ENCODE data around the gene MRC1. TPM values are rescaled to one million over a fixed set of nuclear protein-coding genes. Genes with fewer than 3 reads are reported as not detected.

MRC1 gene
- total and polyA plus RNA-seq, 3 experiments from 2014 or later, result 1.4 TPM; not detected in 1

DNA sequence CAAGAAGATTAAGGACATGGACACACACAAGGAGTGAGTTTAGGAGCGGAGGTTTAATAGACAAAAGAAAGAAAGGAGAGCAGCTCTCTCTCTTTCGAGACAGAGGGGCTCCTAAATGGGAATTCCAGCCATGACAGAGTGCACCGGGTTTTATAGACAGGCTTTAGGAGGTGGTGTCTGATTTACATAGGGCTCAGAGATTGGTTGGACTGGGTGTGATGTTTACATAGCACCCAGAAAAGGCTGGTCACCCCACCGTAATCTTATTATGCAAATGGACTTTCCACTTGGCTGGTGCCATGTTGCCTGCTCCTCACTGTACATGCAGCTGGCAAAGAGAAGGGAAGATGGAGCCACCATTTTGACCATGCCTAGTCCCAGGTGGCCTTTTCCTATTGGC, 28.4 kb upstream of the MRC1 start:
- Histone ChIP-seq H3K36me3 (ENCODE audit: insufficient read depth, low read length) (no peaks in the 10 kb centered on the region), H3K4me3 (ENCODE audit: low read length) (no peak overlapping the region), H3K4me1 (ENCODE audit: insufficient read depth, low read length) (no peaks in the 10 kb centered on the region), H3K27ac (ENCODE audit: low read depth, low read length) (no peak overlapping the region), H3K27me3 (ENCODE audit: insufficient read depth, low read length, poor library complexity, severe bottlenecking) (no peaks in the 10 kb centered on the region), H3K9me3 (ENCODE audit: low read length) (no peaks in the 10 kb centered on the region)
- CTCF ChIA-PET, result no interaction called here
- POLR2A ChIA-PET, result no interaction called here
- H3K9me3 Mint-ChIP-seq, result no peaks in the 10 kb centered on the region
- no peak overlapping the region for H3K4me3 Mint-ChIP-seq
- no peak overlapping the region for H3K27ac Mint-ChIP-seq
- DNase-seq, result no peak
- peaks cover 0 to 2% (median 0%) of the 10 kb centered on the region in 3 donors for H3K36me3 Mint-ChIP-seq
- no peaks in the 10 kb centered on the region for H3K4me1 Mint-ChIP-seq
- peaks cover 0 to 3% of the 10 kb centered on the region in 2 donors for H3K27me3 Mint-ChIP-seq

DNA sequence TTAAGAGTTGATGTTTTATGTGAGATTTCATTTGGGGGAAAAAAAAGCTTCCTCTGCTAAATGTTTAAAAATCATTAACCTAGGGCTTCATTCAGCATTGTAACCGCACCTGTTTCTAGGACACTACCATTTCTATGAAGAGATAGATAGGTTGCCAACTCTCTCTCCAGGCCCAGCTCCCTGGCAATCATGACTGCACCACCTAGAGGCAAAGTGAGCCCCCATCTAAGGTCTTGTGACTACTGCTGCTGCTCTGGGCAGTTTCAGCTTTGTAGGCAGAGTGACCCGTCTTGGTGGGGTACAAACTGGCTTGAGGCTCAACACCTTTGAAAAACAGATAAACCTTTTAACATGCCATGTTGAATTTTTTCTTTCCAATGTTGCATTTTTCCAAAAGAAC, 27.3 kb upstream of the MRC1 start:
- POLR2A ChIA-PET, result no interaction called here
- CTCF ChIA-PET, result no interaction called here
- no peak overlapping the region for H3K27ac Mint-ChIP-seq

DNA sequence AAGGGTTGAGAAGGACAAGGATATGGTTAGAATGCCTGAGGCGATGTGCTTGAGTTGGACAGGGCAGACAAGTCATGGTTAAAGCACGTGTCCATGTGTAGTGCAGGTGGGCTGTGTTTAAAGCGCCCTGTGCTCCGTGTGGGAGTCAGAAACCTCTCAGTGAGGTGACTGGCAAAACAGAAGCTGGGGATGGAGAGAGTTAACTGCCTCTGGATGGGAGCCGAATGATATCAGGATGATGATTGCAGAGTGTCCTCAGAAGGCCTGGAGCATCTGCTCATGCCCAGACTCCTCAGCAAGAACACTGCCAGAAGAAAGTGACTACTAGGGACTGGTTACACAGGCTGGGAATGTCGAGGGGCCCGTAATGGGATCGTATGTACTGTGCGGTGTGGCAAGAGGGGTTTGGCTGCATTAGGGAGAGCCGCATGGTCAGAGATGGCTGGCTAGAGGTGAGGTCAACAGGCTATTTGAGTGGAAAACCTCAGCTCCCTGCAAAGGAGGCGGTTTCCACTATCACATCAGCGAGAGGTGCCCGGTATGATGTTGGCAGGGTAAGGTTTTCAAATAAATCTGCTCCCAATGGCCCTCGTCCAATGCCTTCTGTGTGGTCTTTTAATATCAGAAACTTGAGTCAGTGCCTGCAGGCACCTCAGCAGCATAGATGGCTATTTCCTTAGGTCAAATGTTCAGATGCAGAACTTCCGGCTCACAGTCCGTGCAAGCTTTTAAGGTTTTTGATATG, 26.1 kb upstream of the MRC1 start:
- Histone ChIP-seq H3K9me3 (ENCODE audit: low read length) (no peaks in the 10 kb centered on the region), H3K4me3 (ENCODE audit: low read length) (no peak overlapping the region), H3K27ac (ENCODE audit: low read depth, low read length) (no peak overlapping the region), H3K36me3 (ENCODE audit: insufficient read depth, low read length) (no peaks in the 10 kb centered on the region), H3K27me3 (ENCODE audit: insufficient read depth, low read length, poor library complexity, severe bottlenecking) (no peaks in the 10 kb centered on the region), H3K4me1 (ENCODE audit: insufficient read depth, low read length) (no peaks in the 10 kb centered on the region)
- Mint-ChIP-seq H3K4me3 (no peak overlapping the region), H3K27ac (no peak overlapping the region), H3K4me1 (no peaks in the 10 kb centered on the region), H3K27me3 (peaks cover 0 to 4% of the 10 kb centered on the region in 2 donors), H3K9me3 (no peaks in the 10 kb centered on the region), H3K36me3 (peaks cover 0 to 2% (median 0%) of the 10 kb centered on the region in 3 donors)
- ChIA-PET CTCF (no interaction called here), POLR2A (no interaction called here)
- no peak for DNase-seq

More for the DNA sequence above, 27.3 kb upstream of the MRC1 start:
- Mint-ChIP-seq H3K36me3 (peaks cover 0 to 2% (median 0%) of the 10 kb centered on the region in 3 donors), H3K4me3 (no peak overlapping the region), H3K4me1 (no peaks in the 10 kb centered on the region), H3K9me3 (no peaks in the 10 kb centered on the region), H3K27me3 (peaks cover 0 to 3% of the 10 kb centered on the region in 2 donors)
- no peak for DNase-seq
- Histone ChIP-seq H3K27me3 (ENCODE audit: insufficient read depth, low read length, poor library complexity, severe bottlenecking) (no peaks in the 10 kb centered on the region), H3K27ac (ENCODE audit: low read depth, low read length) (no peak overlapping the region), H3K4me1 (ENCODE audit: insufficient read depth, low read length) (no peaks in the 10 kb centered on the region), H3K9me3 (ENCODE audit: low read length) (no peaks in the 10 kb centered on the region), H3K36me3 (ENCODE audit: insufficient read depth, low read length) (no peaks in the 10 kb centered on the region), H3K4me3 (ENCODE audit: low read length) (no peak overlapping the region)

DNA sequence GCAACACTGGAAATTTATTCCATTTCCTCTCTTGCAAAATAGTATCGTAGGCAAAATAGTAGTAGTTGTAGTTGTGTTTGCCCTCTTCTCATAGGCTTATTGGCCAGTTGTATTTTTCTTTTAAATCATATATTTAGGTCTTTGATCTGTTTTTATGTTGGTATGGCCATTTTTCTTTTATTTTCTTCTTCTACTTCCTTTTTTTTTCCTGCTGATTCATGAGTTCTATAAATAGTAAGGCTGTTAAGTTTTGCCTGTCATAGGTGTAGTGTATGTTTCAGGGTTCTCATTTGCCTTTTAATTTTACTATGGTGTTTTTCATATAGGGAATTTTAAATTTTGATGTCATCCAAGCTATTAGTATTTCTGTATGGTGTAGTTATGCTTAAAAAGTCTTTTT, 25.4 kb upstream of the MRC1 start:
- POLR2A ChIA-PET, result no interaction called here
- H3K4me3 ChIP-seq (ENCODE audit: low read length), result no peak overlapping the region
- no peaks in the 10 kb centered on the region for H3K27me3 ChIP-seq (ENCODE audit: insufficient read depth, low read length, poor library complexity, severe bottlenecking)
- H3K27ac ChIP-seq (ENCODE audit: low read depth, low read length), result no peak overlapping the region
- Mint-ChIP-seq H3K4me3 (no peak overlapping the region), H3K36me3 (peaks cover 0 to 2% (median 0%) of the 10 kb centered on the region in 3 donors), H3K27ac (no peak overlapping the region), H3K27me3 (peaks cover 1 to 2% of the 10 kb centered on the region in 2 donors), H3K4me1 (no peaks in the 10 kb centered on the region), H3K9me3 (no peaks in the 10 kb centered on the region)
- no peaks in the 10 kb centered on the region for H3K9me3 ChIP-seq (ENCODE audit: low read length)
- CTCF ChIA-PET, result no interaction called here
- H3K36me3 ChIP-seq (ENCODE audit: insufficient read depth, low read length), result no peaks in the 10 kb centered on the region
- no peaks in the 10 kb centered on the region for H3K4me1 ChIP-seq (ENCODE audit: insufficient read depth, low read length)
- DNase-seq, result no peak

DNA sequence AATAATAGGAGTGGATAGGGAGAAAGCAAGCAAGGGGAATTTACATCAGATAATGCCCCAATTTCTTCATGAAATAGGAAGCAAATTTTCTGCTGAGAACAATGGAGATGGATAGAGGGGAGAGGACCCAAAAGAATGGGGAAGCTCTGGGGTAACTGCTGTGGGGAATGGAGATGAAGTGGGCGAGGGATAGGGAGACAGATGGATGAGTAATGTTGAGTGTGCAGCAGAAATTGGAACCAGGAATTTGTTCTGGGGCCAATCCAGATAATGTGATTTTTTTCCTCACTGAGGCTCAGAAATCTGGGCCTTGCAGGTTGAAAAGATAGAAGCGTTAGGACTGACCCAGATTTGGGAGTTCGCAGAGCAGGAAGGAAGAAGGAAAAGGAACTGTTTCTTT, 24.5 kb upstream of the MRC1 start:
- Histone ChIP-seq H3K4me1 (ENCODE audit: insufficient read depth, low read length) (no peaks in the 10 kb centered on the region), H3K27ac (ENCODE audit: low read depth, low read length) (no peak overlapping the region), H3K9me3 (ENCODE audit: low read length) (no peaks in the 10 kb centered on the region), H3K27me3 (ENCODE audit: insufficient read depth, low read length, poor library complexity, severe bottlenecking) (no peaks in the 10 kb centered on the region), H3K36me3 (ENCODE audit: insufficient read depth, low read length) (no peaks in the 10 kb centered on the region), H3K4me3 (ENCODE audit: low read length) (no peak overlapping the region)
- H3K27me3 Mint-ChIP-seq, result peaks cover 1 to 3% of the 10 kb centered on the region in 2 donors
- H3K27ac Mint-ChIP-seq, result no peak overlapping the region
- H3K4me1 Mint-ChIP-seq, result no peaks in the 10 kb centered on the region
- no peak overlapping the region for H3K4me3 Mint-ChIP-seq
- ChIA-PET POLR2A (no interaction called here), CTCF (no interaction called here)
- H3K36me3 Mint-ChIP-seq, result peaks cover 0 to 1% (median 0%) of the 10 kb centered on the region in 3 donors
- DNase-seq, result no peak
- no peaks in the 10 kb centered on the region for H3K9me3 Mint-ChIP-seq

DNA sequence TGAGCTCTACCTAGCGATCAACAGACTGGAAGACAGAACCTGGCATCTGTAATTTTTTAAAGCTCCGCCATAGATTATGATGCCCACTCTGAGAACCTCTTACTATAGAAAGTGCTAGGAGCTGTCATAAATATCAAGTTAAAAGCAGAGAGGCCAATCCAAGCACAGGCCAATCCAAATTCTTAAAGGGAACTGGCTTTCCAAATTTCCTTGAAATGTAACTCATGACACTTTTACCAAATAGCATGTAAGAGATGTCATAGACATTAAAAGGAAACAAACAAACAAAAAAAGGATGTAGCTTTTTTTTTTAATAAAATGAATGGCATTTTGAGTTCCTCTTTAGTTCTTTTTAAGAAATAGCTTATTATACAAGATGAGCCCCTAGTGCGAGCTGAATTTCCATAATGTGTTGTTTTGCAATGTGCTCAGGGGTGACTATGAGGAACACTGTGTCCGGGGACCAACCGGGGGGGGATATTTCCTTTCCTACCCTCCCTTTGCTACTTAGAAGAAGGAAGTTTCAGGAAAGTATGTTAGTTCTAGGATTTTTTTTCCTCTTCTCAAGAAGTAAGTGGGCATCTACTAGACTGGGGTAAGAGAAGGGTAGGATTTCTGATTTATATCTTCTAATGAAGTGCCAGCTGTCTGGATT, 23.7 kb upstream of the MRC1 start:
- H3K27ac Mint-ChIP-seq, result no peak overlapping the region
- H3K9me3 Mint-ChIP-seq, result no peaks in the 10 kb centered on the region
- no peak overlapping the region for H3K4me3 Mint-ChIP-seq
- peaks cover 1 to 3% of the 10 kb centered on the region in 2 donors for H3K27me3 Mint-ChIP-seq
- Histone ChIP-seq H3K27ac (ENCODE audit: low read depth, low read length) (no peak overlapping the region), H3K4me3 (ENCODE audit: low read length) (no peak overlapping the region), H3K27me3 (ENCODE audit: insufficient read depth, low read length, poor library complexity, severe bottlenecking) (no peaks in the 10 kb centered on the region), H3K9me3 (ENCODE audit: low read length) (no peaks in the 10 kb centered on the region), H3K36me3 (ENCODE audit: insufficient read depth, low read length) (no peaks in the 10 kb centered on the region), H3K4me1 (ENCODE audit: insufficient read depth, low read length) (no peaks in the 10 kb centered on the region)
- ChIA-PET POLR2A (no interaction called here), CTCF (no interaction called here)
- H3K36me3 Mint-ChIP-seq, result no peaks in the 10 kb centered on the region
- no peaks in the 10 kb centered on the region for H3K4me1 Mint-ChIP-seq
- DNase-seq, result no peak

DNA sequence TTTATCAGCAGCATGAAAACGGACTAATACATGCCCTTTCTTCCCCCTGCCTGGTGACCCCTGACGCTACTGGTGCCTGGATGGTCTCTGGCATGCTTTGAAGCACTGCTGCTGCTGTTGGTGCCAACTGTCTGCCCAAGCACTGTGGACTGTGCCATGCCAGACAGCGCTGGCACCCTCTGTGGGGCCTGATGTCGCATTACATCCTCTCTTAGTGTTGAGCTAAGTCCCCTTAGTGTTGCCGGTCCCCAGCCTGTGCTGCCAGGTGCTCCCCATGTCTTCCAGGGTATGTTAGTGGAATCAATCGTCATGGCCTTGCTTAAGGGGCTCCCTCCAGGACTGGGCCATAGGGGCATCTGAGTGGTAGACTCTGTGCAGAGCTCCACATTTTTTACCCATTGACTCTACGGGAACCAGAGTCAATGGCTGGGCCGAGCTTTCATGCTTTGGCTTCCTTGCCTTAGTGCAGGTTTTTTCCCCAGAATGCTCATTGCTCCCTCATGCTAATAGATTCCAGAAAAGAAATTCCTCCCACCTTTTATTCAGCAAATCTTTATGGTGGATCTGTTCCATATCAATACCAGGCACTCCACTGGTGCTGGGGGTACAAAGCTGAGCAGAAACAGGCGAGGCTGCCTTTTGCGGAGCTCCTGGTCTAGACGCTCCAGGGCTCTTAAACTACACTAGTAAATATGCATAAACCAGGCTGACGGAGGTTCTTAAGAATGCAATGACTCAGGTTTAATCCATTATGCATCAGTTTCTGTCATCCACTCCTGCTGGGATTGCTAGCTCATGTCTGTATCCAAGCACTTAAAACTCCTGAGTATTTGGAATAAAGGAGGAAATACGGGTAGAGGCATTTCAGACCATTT, 21.8 kb upstream of the MRC1 start:
- CTCF ChIA-PET, result no interaction called here
- H3K27ac ChIP-seq (ENCODE audit: low read depth, low read length), result no peak overlapping the region
- no peak overlapping the region for H3K4me3 ChIP-seq (ENCODE audit: low read length)
- no peaks in the 10 kb centered on the region for H3K27me3 ChIP-seq (ENCODE audit: insufficient read depth, low read length, poor library complexity, severe bottlenecking)
- Mint-ChIP-seq H3K4me3 (no peak overlapping the region), H3K9me3 (no peaks in the 10 kb centered on the region), H3K36me3 (no peaks in the 10 kb centered on the region), H3K27ac (no peak overlapping the region), H3K27me3 (peaks cover 3% of the 10 kb centered on the region in 2 donors), H3K4me1 (no peaks in the 10 kb centered on the region)
- H3K36me3 ChIP-seq (ENCODE audit: insufficient read depth, low read length), result no peaks in the 10 kb centered on the region
- H3K9me3 ChIP-seq (ENCODE audit: low read length), result no peaks in the 10 kb centered on the region
- no peak for DNase-seq
- no peaks in the 10 kb centered on the region for H3K4me1 ChIP-seq (ENCODE audit: insufficient read depth, low read length)
- POLR2A ChIA-PET, result no interaction called here

DNA sequence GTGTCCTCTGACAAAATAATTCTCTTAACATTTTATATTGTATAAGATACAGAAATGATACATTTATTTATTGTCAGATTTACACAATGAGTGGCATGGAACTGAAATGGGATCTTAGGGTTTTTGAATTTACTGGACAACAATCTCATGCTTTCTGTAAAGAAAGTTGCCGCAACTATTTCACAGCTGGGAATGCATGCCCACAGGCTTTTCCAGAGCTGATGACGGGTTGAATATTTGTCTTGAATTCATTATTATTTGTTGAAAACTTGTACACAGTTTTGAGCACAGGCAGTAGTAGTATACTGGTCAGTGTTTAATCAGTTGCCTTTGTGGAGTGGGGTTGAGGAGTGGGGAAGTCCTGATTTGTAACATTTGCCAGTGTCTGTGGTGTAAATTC, 20.5 kb upstream of the MRC1 start:
- H3K4me1 Mint-ChIP-seq, result peaks cover 0 to 3% (median 3%) of the 10 kb centered on the region in 3 donors
- no peak for DNase-seq
- peaks cover 3% of the 10 kb centered on the region in 2 donors for H3K27me3 Mint-ChIP-seq
- no peak overlapping the region for H3K4me3 Mint-ChIP-seq
- ChIA-PET CTCF (no interaction called here), POLR2A (no interaction called here)
- H3K36me3 Mint-ChIP-seq, result no peaks in the 10 kb centered on the region
- no peaks in the 10 kb centered on the region for H3K27me3 ChIP-seq (ENCODE audit: insufficient read depth, low read length, poor library complexity, severe bottlenecking)
- H3K27ac ChIP-seq (ENCODE audit: low read depth, low read length), result no peak overlapping the region
- no peaks in the 10 kb centered on the region for H3K9me3 ChIP-seq (ENCODE audit: low read length)
- no peak overlapping the region for H3K4me3 ChIP-seq (ENCODE audit: low read length)
- no peaks in the 10 kb centered on the region for H3K36me3 ChIP-seq (ENCODE audit: insufficient read depth, low read length)
- no peaks in the 10 kb centered on the region for H3K4me1 ChIP-seq (ENCODE audit: insufficient read depth, low read length)
- H3K27ac Mint-ChIP-seq, result no peak overlapping the region
- no peaks in the 10 kb centered on the region for H3K9me3 Mint-ChIP-seq

All from CD8-positive, alpha-beta memory T cell (primary cell).